Stimulated activated CD4-positive, alpha-beta T cell treated with anti-CD3 and anti-CD28 coated beads, Interleukin-15, amount 100 ng/mL, for 24 hours (primary cell): ENCODE data around the gene PRIMPOL.
"Not testable (repeated sequence)": the region's sequence is repeated elsewhere in the genome, so short reads cannot be mapped to it uniquely, and the experiment has no call there.

Experiments
- DNase-seq: peaks from one replicate; pipeline ENCODE4 v3.0.0-alpha.2; 2020

The PRIMPOL gene

DNA sequence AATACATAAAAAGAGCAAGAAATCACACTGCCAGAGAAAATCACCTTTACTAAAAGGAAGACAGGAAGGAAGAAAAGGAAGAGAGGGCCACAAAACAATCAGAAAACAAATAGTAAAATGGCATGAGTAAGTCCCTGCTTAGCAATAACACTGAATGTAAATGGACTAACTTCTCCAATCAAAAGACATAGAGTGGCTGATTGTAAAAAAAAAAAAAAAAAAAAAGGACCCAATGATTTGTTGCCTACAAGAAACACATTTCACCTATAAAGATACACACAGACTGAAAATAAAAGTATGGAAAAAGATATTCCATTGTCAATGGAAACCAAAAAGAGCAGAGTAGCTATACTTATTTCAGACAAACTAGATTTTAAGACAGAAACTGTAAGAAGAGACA, 71.7 kb downstream of the PRIMPOL start:
- DNase-seq = no peak

DNA sequence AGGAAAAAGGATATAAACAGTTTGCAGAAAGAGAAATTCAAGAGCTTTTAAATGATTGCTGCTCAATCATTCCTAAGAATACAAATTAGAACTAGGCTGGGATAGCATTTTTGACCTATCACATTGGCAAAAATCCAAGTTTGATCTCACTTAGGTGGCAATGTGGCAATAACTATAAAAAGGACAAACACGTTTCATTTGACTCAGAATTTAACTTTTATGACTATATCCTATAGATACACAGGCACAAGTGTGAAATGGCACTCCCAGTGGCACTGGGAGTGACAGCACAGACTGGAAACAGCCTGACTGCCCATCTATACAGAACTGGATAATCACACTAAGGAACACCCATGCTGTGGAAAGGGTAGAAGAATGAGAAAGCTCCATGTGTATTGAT, 73.3 kb downstream of the PRIMPOL start:
- no peak for DNase-seq

DNA sequence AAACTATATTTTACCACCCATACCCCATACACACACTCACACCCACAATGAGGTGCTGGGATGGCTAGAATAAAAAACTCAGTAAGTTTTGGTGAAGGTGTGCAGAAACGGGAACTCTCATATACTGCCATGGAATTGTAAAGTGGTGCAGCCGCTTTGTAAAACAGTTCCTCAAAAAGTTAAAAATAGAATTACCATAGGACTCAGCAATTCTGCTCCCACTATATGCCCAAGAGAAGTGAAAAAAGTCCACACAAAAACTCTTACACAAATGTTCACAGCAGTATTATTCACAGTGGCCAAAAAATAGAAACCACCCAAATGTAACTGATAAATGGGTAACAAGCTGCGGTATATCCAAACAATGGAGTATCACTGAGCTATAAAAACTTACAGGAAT, 77.9 kb downstream of the PRIMPOL start:
- no peak for DNase-seq

DNA sequence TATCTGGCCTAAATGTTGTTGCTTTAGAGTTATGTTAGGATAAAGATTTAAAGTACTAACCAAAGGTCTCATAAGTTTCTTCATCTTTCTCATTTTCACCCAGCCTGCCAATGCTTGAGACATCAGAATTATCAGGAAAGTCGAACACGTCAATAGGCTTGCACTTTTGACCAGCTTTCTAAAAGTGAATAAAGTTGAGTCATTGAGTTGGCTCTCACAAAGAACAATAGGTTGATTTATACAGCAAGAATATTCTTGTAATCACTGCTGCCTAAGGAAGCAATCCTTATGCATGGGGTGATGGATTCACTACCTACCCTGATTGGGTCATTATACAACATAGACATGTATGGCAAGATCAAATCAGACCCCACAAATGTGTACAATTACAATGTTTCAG, 79.3 kb downstream of the PRIMPOL start:
- DNase-seq = no peak

DNA sequence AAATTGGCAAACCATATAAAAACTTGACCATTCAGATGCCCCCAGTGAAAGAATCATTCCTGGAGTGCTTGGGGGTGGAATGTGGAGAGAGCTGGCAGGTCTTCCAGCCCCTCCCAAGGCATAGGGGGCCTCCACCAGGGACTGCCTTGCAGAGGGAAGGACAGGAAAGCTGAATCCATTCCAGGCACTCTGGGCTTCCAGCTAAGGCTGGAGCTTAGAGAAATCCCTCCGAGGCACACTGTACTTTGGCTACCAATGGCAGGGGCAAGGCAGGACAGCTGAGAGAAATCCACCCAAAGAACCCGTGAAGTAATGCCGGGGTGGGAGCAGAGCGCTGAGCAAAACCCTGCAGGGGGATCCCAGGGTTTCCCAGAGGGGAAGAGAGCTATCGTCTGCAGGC, 80.4 kb downstream of the PRIMPOL start:
- no peak for DNase-seq

DNA sequence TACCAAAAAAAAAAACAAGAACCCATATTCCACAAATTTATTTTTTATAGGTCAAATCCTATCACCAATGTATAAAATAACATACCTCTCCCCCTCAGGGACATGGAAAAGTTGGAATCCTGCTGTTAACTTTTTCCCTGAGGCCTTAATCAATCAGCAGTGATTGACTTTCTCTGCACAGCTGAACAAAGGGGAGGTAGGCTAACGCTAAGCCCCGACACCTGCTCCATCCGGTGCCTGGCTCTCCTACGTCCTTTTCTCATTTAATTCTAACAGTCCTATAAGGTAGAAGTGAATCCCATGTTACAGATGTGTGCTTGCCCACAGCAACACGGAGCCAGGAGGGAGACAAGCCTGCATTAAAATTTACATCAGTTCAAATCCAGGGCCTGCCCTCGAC, 81.5 kb downstream of the PRIMPOL start:
- DNase-seq = no peak

DNA sequence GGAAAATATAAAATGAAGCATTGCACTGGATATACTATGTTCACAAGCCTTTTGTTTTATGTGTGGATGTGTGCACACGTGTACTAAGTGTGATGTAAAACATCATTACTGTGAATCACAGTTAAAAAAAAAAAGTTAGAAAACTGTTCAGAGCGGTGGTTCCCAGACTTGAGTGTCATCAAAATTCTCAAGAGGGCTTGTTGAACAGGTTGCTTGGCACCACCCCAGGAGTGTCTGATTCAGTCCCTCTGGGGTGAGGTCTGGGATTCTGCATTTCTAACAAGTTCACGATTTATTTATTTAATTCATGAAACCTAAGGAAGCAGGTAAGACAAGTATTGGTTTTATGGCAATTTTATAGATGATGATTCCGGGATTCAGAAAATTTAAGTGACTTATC, 82.6 kb downstream of the PRIMPOL start:
- no peak for DNase-seq

DNA sequence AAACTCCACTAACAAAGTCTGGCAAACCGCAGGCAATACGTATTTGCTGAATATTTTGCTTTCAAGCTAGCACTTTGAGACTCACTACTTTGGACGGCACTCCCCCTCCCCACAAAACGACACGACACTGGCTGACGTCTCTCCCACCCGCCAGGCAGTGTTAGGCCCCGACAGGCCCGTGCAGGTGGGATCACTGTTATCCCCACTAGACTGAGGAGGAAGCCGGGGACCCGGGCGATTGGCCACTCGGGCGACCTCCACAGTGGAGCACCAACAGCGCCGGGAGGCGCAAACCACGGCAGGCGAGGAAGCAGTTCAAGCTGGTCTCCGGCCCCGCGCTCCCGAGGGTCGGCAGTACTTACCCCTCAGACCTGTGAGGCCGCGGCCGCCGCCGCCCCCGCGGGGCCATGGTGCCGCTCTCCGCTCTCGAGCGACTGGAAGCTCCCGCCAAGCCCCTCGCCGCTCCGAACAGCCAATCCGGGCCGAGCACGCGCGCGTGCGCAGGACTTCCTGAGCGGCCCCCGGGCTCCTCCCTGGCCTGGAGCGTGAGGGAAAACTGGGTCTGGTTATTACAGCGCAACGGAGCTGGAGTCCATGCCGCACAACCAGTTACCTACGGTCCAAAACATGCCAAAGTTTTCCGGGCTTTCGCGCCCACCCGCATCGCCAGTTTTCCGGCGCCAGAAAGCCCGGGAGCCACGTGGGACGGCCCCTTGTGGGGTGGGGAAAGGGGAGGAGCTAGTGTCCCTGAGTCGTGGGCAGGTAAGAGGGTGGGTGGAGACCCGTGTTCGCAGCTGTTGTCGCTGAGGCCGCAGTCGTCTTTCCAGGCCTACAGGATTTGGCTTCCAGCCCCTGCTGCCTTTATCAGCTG, 84.4 kb downstream of the PRIMPOL start, which contains the start of gene CENPU:
TSS of gene CENPU (minus strand) at position 443 of the 871 bp plus-strand sequence. CDS start at position 409, 34 bp downstream.
- peak; percentile 95 for DNase-seq

DNA sequence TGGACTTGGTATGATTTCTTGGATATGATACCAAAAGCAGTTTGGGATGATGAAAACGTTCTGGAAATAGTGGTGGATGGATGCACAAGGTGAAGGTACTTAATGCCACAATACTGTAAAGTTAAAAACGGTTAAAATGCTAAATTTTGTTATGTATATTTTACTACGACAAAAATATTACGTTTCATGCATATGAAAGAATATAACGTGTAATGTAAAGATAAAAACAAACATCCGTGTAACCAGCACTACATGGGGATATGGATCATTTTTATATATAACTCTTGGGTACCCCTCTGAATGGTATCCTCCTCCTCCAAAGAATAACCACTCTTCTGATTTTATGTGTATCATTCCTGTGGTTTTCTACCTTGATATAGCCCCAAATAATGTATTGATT, 85.2 kb downstream of the PRIMPOL start:
- no peak for DNase-seq

DNA sequence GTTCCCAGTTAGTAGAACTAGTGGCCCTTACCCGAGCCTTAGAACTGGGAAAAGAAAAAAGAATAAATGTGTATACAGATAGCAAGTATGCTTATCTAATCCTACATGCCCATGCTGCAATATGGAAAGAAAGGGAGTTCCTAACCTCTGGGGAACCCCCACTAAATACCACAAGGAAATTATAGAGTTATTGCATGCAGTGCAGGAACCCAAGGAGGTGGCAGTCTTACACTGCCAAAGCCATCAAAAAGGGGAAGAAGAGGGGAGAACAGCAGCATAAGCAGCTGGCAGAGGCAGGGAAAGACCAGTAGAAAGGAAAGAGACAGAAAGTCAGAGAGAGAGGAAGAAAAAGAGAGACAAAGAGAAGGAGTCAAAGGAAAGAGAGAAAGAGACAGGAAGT, 90.0 kb downstream of the PRIMPOL start:
- DNase-seq = not testable (repeated sequence)

DNA sequence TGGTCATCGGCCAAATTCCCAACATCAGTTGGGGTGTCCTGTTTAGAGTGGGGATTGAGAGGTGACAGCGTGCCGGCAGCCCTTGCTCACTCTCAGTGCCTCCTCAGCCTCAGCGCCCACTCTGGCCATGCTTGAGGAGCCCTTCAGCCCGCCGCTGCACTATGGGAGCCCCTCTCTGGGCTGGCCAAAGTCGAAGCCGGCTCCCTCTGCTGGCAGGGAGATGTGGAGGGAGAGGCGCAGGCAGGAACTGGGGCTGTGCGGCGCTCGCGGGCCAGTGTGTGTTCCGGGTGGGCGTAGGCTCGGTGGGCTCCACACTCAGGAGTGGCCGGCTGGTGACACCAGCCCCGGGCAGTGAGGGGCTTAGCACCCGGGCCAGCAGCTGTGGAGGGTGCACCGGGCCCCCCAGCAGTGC, 91.4 kb downstream of the PRIMPOL start:
- DNase-seq = no peak

DNA sequence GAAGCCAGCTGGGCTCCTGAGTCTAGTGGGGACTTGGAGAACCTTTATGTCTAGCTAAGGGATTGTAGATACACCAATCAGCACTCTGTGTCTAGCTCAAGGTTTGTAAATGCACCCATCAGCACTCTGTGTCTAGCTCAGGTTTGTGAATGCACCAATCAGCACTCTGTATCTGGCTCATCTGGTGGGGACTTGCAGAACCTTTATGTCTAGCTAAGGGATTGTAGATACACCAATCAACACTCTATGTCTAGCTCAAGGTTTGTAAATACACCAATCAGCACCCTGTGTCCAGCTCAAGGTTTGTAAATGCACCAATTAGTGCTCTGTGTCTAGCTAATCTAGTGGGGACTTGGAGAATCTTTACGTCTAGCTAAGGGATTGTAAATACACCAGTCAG, 92.1 kb downstream of the PRIMPOL start:
- not testable (repeated sequence) for DNase-seq

DNA sequence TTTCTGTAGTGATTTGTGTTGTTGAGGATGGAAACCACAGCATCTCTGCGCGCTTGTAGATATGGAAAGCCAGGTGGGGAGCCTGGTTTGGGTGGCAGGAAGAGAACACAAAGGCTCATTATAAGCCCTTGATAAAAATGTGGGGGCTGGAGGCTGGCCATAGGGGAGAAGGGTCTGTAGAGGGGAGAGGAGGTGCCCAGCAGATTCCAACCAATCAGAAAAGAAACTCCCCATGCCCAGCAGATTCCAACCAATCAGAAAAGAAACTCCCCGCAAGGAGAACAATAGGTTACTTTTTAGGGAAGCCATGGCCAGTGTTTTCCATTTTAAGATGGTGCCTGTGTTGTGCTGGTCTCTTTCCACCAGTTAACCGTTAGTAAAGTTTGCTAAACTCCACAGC, 94.1 kb downstream of the PRIMPOL start:
- no peak for DNase-seq

DNA sequence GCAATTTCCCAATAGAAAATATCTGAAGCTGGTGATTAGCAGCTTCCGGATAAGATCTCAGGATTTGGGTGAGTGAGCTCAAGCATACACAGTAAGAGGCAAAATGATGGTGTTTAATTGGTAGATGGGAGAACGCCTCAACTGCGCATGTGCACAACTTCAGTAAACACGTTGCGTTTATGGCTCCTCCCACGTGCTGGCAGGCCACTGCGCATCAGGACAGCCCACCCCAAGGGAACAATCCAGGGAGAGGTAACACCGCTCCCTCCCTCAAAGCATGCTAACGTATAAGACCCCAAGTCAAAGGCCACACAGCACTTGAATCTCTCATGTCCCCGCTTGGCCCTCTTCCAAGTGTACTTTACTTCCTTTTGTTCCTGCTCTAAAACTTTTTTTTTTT, 94.7 kb downstream of the PRIMPOL start:
- no peak for DNase-seq
